GM10248 (cell line): ENCODE results near the gene PRDM16.

Source experiments
- CTCF ChIA-PET: fragments of 300-600 bp; sonication (Branson Sonifier 250); formaldehyde crosslinking; extraction: SDS; loops from one replicate; lab custom pipeline; 2021; ENCODE audit warnings: antibody characterized with exemption; lab: Yijun Ruan, JAX
- POLR2A ChIA-PET: fragments of 350-650 bp; sonication (Branson Sonifier 250); formaldehyde crosslinking; extraction: SDS; loops from one replicate; lab custom pipeline; 2020; ENCODE audit warnings: antibody characterized with exemption; lab: Yijun Ruan, JAX
- DNase-seq: peaks from one replicate; pipeline ENCODE4 v3.0.0; 2012; ENCODE audit errors: extremely low spot score
- CTCF ChIP-seq: IDR thresholded peaks from 2 replicates; pipeline ENCODE4 v1.5.1; 2012; ENCODE audit warnings: mild to moderate bottlenecking, low read depth; ENCODE audit errors: extremely low read depth, missing control alignments, control extremely low read depth

Gene PRDM16

GRCh38 chr1:3289502-3289901 is 220.5 kb downstream of the PRDM16 start:
- CTCF ChIA-PET: no interaction called here
- no peak for TF ChIP-seq CTCF
- POLR2A ChIA-PET: no interaction called here
- DNase-seq: no peak

- TF ChIP-seq CTCF: no peak
- no peak for DNase-seq
- POLR2A ChIA-PET: no interaction called here
- CTCF ChIA-PET: no interaction called here
Observed at GRCh38 chr1:3290438-3290837, 221.4 kb downstream of the PRDM16 start.

DNA sequence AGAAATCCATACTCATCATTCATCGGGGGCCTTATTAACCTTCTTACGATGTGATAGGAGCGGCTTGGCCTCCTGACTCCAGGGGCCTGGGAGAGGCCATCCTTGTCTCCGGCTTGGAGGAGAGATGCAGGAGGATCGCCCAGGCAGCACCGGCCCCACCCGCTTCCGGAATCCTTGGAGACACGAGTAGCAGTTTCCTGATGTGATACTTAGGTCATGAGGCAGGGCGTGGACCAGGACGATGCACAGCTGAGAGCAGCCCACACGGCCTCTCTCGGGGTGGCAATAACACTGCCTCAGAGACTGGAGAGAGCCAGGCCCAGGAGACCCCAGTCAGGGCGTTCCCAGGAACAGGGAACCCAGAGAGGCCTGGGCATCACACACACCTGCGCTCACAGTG is 221.9 kb downstream of the PRDM16 start:
- POLR2A ChIA-PET: no interaction called here

DNA sequence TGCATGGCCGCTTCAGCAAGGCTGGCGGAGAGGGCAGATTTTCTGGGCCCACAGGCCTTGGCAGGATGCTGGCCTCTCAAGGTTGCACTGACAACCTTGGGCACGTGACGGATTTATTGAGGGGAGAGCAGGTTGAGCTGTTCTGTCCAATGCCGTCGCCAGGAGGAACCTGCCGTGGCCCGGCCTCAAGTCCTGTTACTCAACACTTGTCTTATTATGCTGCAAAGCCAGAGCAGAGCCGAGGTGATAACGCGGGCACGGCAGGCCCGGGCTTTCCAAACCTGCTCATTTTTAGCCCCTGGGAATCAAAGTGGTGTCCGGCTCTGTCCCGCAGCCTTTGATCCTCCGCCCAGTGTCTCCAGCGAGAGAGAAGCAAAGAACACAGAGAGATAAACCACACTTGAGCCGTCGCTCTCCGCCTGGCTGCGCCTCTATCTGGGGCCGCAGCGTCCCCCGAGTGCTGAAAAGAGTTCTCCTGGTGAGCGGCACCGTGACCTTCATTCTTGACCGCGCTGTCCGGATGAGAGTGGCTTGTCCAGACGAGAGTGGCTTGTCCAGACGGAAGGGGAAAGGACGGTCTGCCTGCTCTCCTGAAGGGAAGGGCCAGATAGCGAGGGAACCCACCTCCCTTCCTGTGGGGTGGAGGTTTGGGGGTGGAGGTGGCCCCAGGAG is 223.2 kb downstream of the PRDM16 start:
- no peak for TF ChIP-seq CTCF
- POLR2A ChIA-PET: no interaction called here
- CTCF ChIA-PET: no interaction called here
- no peak for DNase-seq

More for the DNA sequence above, 221.9 kb downstream of the PRDM16 start:
- TF ChIP-seq CTCF: no peak
- DNase-seq: no peak
- CTCF ChIA-PET: no interaction called here

DNA sequence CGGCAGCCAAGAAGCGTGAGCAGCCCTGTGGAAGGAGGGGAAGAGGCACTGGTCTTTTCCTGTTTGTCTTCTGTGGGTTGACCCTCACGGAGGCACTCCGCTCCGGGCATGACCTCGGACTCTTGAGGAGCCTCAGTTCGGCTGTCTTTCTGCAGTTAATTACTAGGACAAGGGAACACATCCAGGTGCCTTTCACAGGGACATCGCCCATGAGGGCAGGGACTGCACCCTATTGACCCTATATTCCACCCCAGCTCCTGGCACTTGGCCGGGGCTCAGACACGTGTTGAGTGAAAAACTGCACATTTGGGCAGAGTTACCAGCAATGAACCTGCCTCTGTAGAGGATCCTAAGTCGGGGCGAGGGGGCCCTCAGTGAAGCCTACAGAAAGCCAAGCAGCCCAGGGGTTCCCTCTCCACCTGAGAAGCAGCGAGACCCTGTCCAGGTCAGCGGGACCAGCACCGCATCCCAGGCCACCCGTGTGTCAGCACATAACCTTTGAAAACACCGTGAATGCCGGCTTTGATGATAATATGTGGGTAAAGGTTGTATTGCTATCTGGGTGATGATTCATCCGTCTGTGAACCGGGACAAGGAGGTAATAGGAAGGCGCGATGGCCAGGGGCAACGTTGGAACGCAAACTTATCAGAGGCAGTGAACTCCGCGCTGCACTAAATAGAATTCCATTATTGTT is 224.0 kb downstream of the PRDM16 start:
- ChIA-PET CTCF (no interaction called here), POLR2A (no interaction called here)
- no peak for TF ChIP-seq CTCF
- no peak for DNase-seq

DNA sequence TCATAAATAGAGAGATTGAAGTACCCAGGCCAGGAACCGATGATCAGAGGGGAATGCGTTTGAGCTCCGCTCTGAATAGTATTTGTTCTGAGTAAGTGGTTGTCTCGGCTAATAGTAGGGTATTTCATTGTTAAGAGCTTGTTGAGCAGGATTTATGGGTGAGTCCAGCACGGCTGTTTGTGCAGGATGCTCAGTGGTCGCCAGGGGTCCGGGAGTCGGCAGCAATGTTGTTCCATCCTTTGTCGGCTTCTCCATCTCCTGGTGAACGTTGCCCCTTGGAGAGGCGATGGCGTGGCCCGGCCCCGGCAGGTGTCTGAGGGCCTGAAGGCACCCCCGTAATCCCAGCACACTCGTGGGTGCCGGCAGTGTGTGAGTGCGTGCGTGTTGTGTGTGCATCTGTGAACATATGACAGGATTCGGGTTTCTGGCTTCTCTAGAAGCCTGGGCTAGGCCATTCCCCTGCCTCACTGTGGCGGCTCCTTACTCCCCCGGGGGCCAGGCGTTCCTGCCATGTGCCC is 224.6 kb downstream of the PRDM16 start:
- CTCF ChIA-PET: no interaction called here
- DNase-seq: no peak
- POLR2A ChIA-PET: no interaction called here
- no peak for TF ChIP-seq CTCF
